Stimulated activated CD8-positive, alpha-beta memory T cell treated with anti-CD3 and anti-CD28 coated beads, Interleukin-12 subunit alpha, Interleukin-12 subunit beta, amount 100 ng/mL, for 1 hour (primary cell): ENCODE results near the gene CDC42EP1.
"Not testable (repeated sequence)": the region's sequence is repeated elsewhere in the genome, so short reads cannot be mapped to it uniquely, and the experiment has no call there.

Source experiments
- DNase-seq: peaks from one replicate; pipeline ENCODE4 v3.0.0-alpha.2; 2020; ENCODE audit warnings: low read depth

Gene CDC42EP1

GRCh38 chr22:37559901-37560607 lies at the start of gene CDC42EP1:
TSS of gene CDC42EP1 (plus strand) at chr22:37560480. CDS start at chr22:37566350, 5,870 bp downstream.
- DNase-seq = no peak

GRCh38 chr22:37511395-37512104 lies 48.7 kb upstream of the CDC42EP1 start:
- DNase-seq = no peak

GRCh38 chr22:37514526-37515051 lies 45.7 kb upstream of the CDC42EP1 start:
- DNase-seq = no peak

GRCh38 chr22:37515901-37516300 lies 44.4 kb upstream of the CDC42EP1 start:
- no peak for DNase-seq

GRCh38 chr22:37516456-37516855 lies 43.8 kb upstream of the CDC42EP1 start:
- DNase-seq = no peak

GRCh38 chr22:37517826-37518450 lies 42.3 kb upstream of the CDC42EP1 start:
- no peak for DNase-seq

GRCh38 chr22:37518509-37519267 lies 41.6 kb upstream of the CDC42EP1 start:
- no peak for DNase-seq

- DNase-seq = no peak
Observed at GRCh38 chr22:37519268-37520195, 40.7 kb upstream of the CDC42EP1 start, which contains the start of gene CARD10. TSS of gene CARD10 (minus strand) at chr22:37519415. CDS start at chr22:37519200, 215 bp downstream.

GRCh38 chr22:37520776-37521191 lies 39.5 kb upstream of the CDC42EP1 start:
- no peak for DNase-seq

GRCh38 chr22:37521236-37521739 lies 39.0 kb upstream of the CDC42EP1 start:
- DNase-seq = no peak

- no peak for DNase-seq
Observed at GRCh38 chr22:37522482-37522881, 37.8 kb upstream of the CDC42EP1 start.

- no peak for DNase-seq
Observed at GRCh38 chr22:37525073-37525745, 35.1 kb upstream of the CDC42EP1 start.

- DNase-seq = no peak
Observed at GRCh38 chr22:37525746-37526350, 34.4 kb upstream of the CDC42EP1 start.

GRCh38 chr22:37526376-37526775 lies 33.9 kb upstream of the CDC42EP1 start:
- no peak for DNase-seq

- DNase-seq = not testable (repeated sequence)
Observed at GRCh38 chr22:37527081-37527752, 33.1 kb upstream of the CDC42EP1 start.

- DNase-seq = not testable (repeated sequence)
Observed at GRCh38 chr22:37527952-37528351, 32.3 kb upstream of the CDC42EP1 start.

- DNase-seq = no peak
Observed at GRCh38 chr22:37529652-37530345, 30.5 kb upstream of the CDC42EP1 start.

- no peak for DNase-seq
Observed at GRCh38 chr22:37533995-37534394, 26.3 kb upstream of the CDC42EP1 start.
